GM12874 (cell line): ENCODE results near the gene CDH15.
A peak's percentile ranks its signal among the peaks of the same experiment; 100 is the strongest.

ENCODE experiments used
- CTCF ChIP-seq: IDR thresholded peaks from 2 replicates; pipeline ENCODE4 v1.5.1; 2011; ENCODE audit warnings: low read depth, mild to moderate bottlenecking, control low read depth, low read length, moderate library complexity; ENCODE audit not compliant: insufficient read depth

CDH15 gene

GRCh38 chr16:89167425-89167941, 4.1 kb upstream of the CDH15 start:
- TF ChIP-seq CTCF, result peak; percentile 93

- TF ChIP-seq CTCF, result 0 out of 2 replicates have a peak, but pooled peaks have one; percentile 2
These were observed 3.0 kb upstream of the CDH15 start for GRCh38 chr16:89168381-89169189.

GRCh38 chr16:89169778-89170177, 1.8 kb upstream of the CDH15 start:
- no peak for TF ChIP-seq CTCF

GRCh38 chr16:89170346-89171215, 967 bp upstream of the CDH15 start:
- no peak for TF ChIP-seq CTCF

- TF ChIP-seq CTCF, result no peak
These were observed 601 bp downstream of the CDH15 start for GRCh38 chr16:89172171-89172527.

GRCh38 chr16:89172528-89173173, 1.1 kb downstream of the CDH15 start:
- TF ChIP-seq CTCF, result no peak
